Nephron progenitor cell (in vitro differentiated cells): ENCODE results near the gene KRTAP6-2.

Experiments
- DNase-seq: peaks from one replicate; pipeline ENCODE4 v3.0.0; 2021
- H3K27ac Mint-ChIP-seq: 2 replicates; pipeline ENCODE4 v1.8.0; 2021; ENCODE audit warnings: mild to moderate bottlenecking, moderate library complexity, mixed read lengths
- H3K27me3 Mint-ChIP-seq: 2 replicates; pipeline ENCODE4 v1.8.0; 2021; ENCODE audit warnings: mild to moderate bottlenecking, low read depth, mixed read lengths; ENCODE audit not compliant: poor library complexity
- H3K36me3 Mint-ChIP-seq: 2 replicates; pipeline ENCODE4 v1.8.0; 2021; ENCODE audit warnings: low read depth, mixed read lengths
- H3K4me1 Mint-ChIP-seq: 2 replicates; pipeline ENCODE4 v1.8.0; 2021; ENCODE audit warnings: mixed read lengths
- H3K4me3 Mint-ChIP-seq: 2 replicates; pipeline ENCODE4 v1.8.0; 2021; ENCODE audit warnings: mild to moderate bottlenecking, moderate library complexity, mixed read lengths
- H3K9me3 Mint-ChIP-seq: 2 replicates; pipeline ENCODE4 v1.8.0; 2021; ENCODE audit warnings: mild to moderate bottlenecking, moderate library complexity, mixed read lengths
- CTCF ChIP-seq: fragments of 200-600 bp; sonication (generic); IDR thresholded peaks from 2 replicates; pipeline ENCODE4 v1.5.0; 2021; ENCODE audit warnings: antibody characterized with exemption

The KRTAP6-2 gene

GRCh38 chr21:30615199-30615598 lies 16.5 kb upstream of the KRTAP6-2 start:
- Mint-ChIP-seq H3K4me3 (no peak overlapping the region), H3K9me3 (peaks cover 17% of the 10 kb centered on the region), H3K36me3 (no peaks in the 10 kb centered on the region), H3K27me3 (peaks cover 2% of the 10 kb centered on the region), H3K27ac (no peak overlapping the region), H3K4me1 (no peaks in the 10 kb centered on the region)
- no peak for TF ChIP-seq CTCF
- no peak for DNase-seq

GRCh38 chr21:30613836-30614235 lies 15.1 kb upstream of the KRTAP6-2 start, which contains the start of gene KRTAP6-1:
TSS of gene KRTAP6-1 (minus strand) at chr21:30613930. CDS start at chr21:30613904, 26 bp downstream.
- Mint-ChIP-seq H3K4me3 (no peak within 1 kb of the TSS), H3K9me3 (peaks cover 17% of the 10 kb centered on the region), H3K4me1 (no peaks in the 10 kb centered on the region), H3K36me3 (no peaks in the 10 kb centered on the region), H3K27ac (no peak within 1 kb of the TSS), H3K27me3 (peaks cover 4% of the 10 kb centered on the region)
- DNase-seq: no peak
- no peak for TF ChIP-seq CTCF

GRCh38 chr21:30612132-30612531 lies 13.4 kb upstream of the KRTAP6-2 start:
- no peak overlapping the region for H3K27ac Mint-ChIP-seq
- H3K4me1 Mint-ChIP-seq: no peaks in the 10 kb centered on the region
- peaks cover 4% of the 10 kb centered on the region for H3K27me3 Mint-ChIP-seq
- no peak for DNase-seq
- no peak for TF ChIP-seq CTCF
- H3K36me3 Mint-ChIP-seq: no peaks in the 10 kb centered on the region
- H3K9me3 Mint-ChIP-seq: peaks cover 29% of the 10 kb centered on the region
- no peak overlapping the region for H3K4me3 Mint-ChIP-seq

- no peak for DNase-seq
- H3K27ac Mint-ChIP-seq: no peak overlapping the region
- H3K36me3 Mint-ChIP-seq: no peaks in the 10 kb centered on the region
- no peak for TF ChIP-seq CTCF
- no peak overlapping the region for H3K4me3 Mint-ChIP-seq
- H3K9me3 Mint-ChIP-seq: peaks cover 29% of the 10 kb centered on the region
- no peaks in the 10 kb centered on the region for H3K4me1 Mint-ChIP-seq
- H3K27me3 Mint-ChIP-seq: peaks cover 4% of the 10 kb centered on the region
Observed at GRCh38 chr21:30605968-30606367, 7.3 kb upstream of the KRTAP6-2 start.

GRCh38 chr21:30600787-30601186 lies 2.1 kb upstream of the KRTAP6-2 start, which contains the start of gene KRTAP22-1:
TSS of gene KRTAP22-1 (plus strand) at chr21:30601087.
- no peak for TF ChIP-seq CTCF
- Mint-ChIP-seq H3K36me3 (no peaks in the 10 kb centered on the region), H3K9me3 (peaks cover 11% of the 10 kb centered on the region), H3K27me3 (no peaks in the 10 kb centered on the region), H3K27ac (no peak within 1 kb of the TSS), H3K4me1 (no peaks in the 10 kb centered on the region), H3K4me3 (no peak within 1 kb of the TSS)
- no peak for DNase-seq

GRCh38 chr21:30592140-30592539 lies 6.6 kb downstream of the KRTAP6-2 start, which contains the start of gene KRTAP6-3:
TSS of gene KRTAP6-3 (plus strand) at chr21:30592440. CDS start at chr21:30592446, 6 bp downstream.
- H3K9me3 Mint-ChIP-seq: no peaks in the 10 kb centered on the region
- no peaks in the 10 kb centered on the region for H3K4me1 Mint-ChIP-seq
- H3K36me3 Mint-ChIP-seq: no peaks in the 10 kb centered on the region
- H3K27me3 Mint-ChIP-seq: peaks cover 3% of the 10 kb centered on the region
- no peak within 1 kb of the TSS for H3K27ac Mint-ChIP-seq
- no peak within 1 kb of the TSS for H3K4me3 Mint-ChIP-seq
- TF ChIP-seq CTCF: no peak
- DNase-seq: no peak
